ENCODE results near the gene MTUS2.

GRCh38 chr13:29539856-29540255, 719.7 kb downstream of the MTUS2 start:
- no peak for TF ChIP-seq POLR2A (IDR thresholded peaks at IDR 0.05; ENCODE audit: low read length)
- no peak for TF ChIP-seq HES2 (IDR thresholded peaks at IDR 0.05)
